Measurements from ENCODE around the gene ATP10A. TPM values are rescaled to one million over a fixed set of nuclear protein-coding genes. Genes with fewer than 3 reads are reported as not detected.

The ATP10A gene
- total RNA-seq, 4 donors from 2014 or later = 2.7 to 7.0 (median 3.4) TPM

DNA sequence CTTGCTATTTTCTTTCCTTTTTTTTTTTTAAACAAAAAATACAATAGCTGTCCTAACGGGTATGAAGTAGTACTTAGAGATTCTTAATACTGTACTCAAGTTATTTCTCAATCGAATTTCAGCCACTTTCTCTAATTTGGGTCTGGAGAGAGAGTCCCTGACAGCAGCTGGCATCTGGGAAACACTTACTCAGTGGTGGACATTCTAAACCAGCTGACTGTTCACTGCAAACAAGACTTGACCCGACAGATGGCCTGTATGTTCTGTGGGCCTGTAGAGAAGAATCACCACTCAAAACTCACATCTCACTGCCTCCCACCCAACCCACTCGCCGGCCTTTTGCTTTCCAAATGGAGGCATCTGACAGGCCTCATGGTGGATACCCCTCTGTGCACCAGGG, 199.6 kb downstream of the ATP10A start:
- no peak for DNase-seq
- TF ChIP-seq POLR2A (IDR thresholded peaks at IDR 0.05) = no peak
- TF ChIP-seq, protein P1, sequence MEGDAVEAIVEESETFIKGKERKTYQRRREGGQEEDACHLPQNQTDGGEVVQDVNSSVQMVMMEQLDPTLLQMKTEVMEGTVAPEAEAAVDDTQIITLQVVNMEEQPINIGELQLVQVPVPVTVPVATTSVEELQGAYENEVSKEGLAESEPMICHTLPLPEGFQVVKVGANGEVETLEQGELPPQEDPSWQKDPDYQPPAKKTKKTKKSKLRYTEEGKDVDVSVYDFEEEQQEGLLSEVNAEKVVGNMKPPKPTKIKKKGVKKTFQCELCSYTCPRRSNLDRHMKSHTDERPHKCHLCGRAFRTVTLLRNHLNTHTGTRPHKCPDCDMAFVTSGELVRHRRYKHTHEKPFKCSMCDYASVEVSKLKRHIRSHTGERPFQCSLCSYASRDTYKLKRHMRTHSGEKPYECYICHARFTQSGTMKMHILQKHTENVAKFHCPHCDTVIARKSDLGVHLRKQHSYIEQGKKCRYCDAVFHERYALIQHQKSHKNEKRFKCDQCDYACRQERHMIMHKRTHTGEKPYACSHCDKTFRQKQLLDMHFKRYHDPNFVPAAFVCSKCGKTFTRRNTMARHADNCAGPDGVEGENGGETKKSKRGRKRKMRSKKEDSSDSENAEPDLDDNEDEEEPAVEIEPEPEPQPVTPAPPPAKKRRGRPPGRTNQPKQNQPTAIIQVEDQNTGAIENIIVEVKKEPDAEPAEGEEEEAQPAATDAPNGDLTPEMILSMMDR (IDR thresholded peaks at IDR 0.05) = no peak
- Histone ChIP-seq H3K4me3 (replicated peaks in 1 of 3) (no peak overlapping the region), H3K4me1 (no peaks in the 10 kb centered on the region), H3K9me3 (no peaks in the 10 kb centered on the region), H3K36me3 (no peaks in the 10 kb centered on the region), H3K27me3 (no peaks in the 10 kb centered on the region), H3K27ac (no peak overlapping the region)
- intact Hi-C loops (cut with DNase I) = no loop called here
- WGBS, 2 donors = 63 to 68% methylated on average over 5 of the region's 5 CpGs

DNA sequence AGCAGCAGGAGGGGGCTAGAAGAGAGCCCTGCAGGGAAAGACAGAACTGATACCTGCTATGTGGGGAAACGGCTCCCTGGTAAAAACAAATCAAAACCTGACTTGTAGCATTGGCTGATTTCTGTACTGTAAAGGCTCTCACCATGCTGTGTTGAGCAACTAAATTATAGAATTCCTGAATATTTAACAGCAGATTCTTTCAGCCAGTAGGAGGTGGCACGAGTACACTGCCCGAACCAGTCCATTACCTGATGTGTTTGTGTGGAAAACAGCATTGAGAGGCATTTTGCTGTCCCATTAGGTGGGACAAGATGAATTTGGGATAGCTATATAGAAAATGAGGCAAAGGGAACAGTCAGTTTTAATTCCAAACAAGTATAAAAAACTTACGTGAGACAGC, 201.2 kb downstream of the ATP10A start:
- no peak for DNase-seq
- no peak for TF ChIP-seq POLR2A (IDR thresholded peaks at IDR 0.05)
- TF ChIP-seq, protein P1 (IDR thresholded peaks at IDR 0.05) = no peak
- Histone ChIP-seq H3K27ac (no peak overlapping the region), H3K4me3 (replicated peaks in 1 of 3) (no peak overlapping the region), H3K4me1 (no peaks in the 10 kb centered on the region), H3K27me3 (no peaks in the 10 kb centered on the region), H3K9me3 (no peaks in the 10 kb centered on the region), H3K36me3 (no peaks in the 10 kb centered on the region)
- intact Hi-C loops (cut with DNase I) = no loop called here
- 54 to 72% methylated on average over 4 of the region's 4 CpGs for WGBS, 2 donors

DNA sequence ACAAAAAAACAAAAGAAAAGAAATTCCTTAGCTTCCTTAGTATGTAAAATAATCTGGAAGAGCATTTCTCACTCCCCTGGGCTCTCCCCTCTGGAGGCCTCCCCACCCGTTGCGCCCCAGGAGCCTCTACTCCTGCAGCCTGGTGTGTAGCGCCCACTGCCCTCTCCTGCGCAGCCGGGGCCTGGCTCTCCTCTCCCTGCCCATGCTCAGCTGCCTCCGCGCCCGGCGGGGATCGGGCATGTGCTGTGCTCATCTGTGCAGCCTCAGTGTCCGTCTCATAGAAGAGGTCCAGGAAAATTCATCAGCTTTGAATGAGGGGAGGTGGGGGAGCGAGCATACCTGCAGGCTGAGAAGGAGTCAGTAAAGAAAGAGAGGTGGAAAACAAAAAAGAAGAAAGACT, 203.9 kb downstream of the ATP10A start:
- 93 to 95% methylated on average over 12 of the region's 12 CpGs for WGBS, 2 donors
- intact Hi-C loops (cut with DNase I) = no loop called here

DNA sequence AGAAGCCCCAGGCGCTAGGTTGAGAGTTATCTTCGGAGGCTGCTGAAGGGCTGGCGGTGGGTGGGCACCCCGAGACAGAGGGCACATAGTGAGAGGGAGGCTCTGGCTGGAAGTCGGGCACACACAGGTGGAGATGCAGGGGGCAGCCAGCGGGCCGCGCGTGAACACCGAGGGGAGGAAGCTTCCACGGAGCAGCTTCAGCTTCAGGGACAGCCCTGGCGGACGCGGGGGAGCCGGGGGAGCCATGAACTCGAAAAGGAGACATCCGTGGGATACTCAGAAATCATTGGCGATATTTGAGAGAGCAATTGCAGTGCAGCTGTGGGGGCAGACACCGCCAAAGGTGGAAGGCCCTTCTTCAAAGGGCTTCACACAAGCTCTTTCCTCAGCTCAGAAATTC, 204.6 kb downstream of the ATP10A start:
- Histone ChIP-seq H3K9me3 (no peaks in the 10 kb centered on the region), H3K4me3 (replicated peaks in 1 of 3) (no peak overlapping the region), H3K27me3 (no peaks in the 10 kb centered on the region), H3K27ac (no peak overlapping the region), H3K4me1 (no peaks in the 10 kb centered on the region), H3K36me3 (no peaks in the 10 kb centered on the region)
- no peak for DNase-seq
- intact Hi-C loops (cut with DNase I) = no loop called here
- WGBS, 2 donors = 94 to 96% methylated on average over 19 of the region's 19 CpGs
- no peak for TF ChIP-seq POLR2A (IDR thresholded peaks at IDR 0.05)
- TF ChIP-seq, protein P1 (IDR thresholded peaks at IDR 0.05) = no peak

More for the DNA sequence above, 203.9 kb downstream of the ATP10A start:
- Histone ChIP-seq H3K36me3 (no peaks in the 10 kb centered on the region), H3K27me3 (no peaks in the 10 kb centered on the region), H3K27ac (no peak overlapping the region), H3K4me1 (no peaks in the 10 kb centered on the region), H3K9me3 (no peaks in the 10 kb centered on the region), H3K4me3 (replicated peaks in 1 of 3) (no peak overlapping the region)
- no peak for DNase-seq
- TF ChIP-seq, protein P1 (IDR thresholded peaks at IDR 0.05) = no peak
- TF ChIP-seq POLR2A (IDR thresholded peaks at IDR 0.05) = no peak

DNA sequence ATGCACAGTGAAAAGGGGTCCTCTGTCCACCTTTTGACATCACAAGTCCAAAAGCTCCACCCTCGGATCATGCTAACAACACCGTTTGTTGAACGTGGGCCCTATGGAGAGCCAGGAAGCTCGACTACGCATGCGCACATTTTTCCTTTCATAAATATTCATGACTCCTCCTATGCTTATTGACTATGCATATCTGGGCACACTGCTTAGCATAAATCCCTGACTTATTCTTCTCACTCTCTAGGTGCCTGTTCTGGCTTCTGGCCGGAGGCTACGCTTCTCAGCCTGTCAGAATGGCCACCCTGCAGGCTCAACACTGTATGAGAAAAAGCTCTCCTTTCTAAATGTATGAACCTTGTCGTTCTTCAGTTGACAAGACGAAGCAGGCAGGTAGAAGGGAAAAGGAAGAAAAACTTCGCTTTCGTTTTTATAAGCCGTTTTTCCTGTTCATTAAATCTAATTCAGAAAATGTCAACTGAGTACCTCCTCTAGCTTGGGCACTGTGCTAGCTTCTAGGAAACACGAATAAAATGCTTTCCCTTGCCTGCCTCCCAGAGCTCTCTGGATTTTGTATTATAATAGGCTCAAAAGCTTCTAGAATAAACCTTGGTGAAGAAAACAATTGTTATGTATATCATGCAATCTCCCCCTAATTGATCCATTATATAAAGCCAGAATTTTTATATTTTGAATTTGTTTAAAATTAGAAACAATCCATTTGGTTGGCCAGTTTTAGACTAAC, 207.7 kb downstream of the ATP10A start:
- no peak for DNase-seq
- H3K27me3 ChIP-seq = no peaks in the 10 kb centered on the region
- H3K4me1 ChIP-seq = no peaks in the 10 kb centered on the region
- no peak overlapping the region for H3K27ac ChIP-seq
- H3K9me3 ChIP-seq = no peaks in the 10 kb centered on the region
- H3K36me3 ChIP-seq = no peaks in the 10 kb centered on the region
- intact Hi-C loops (cut with DNase I) = no loop called here
- TF ChIP-seq, protein P1 (IDR thresholded peaks at IDR 0.05) = no peak
- no peak for TF ChIP-seq POLR2A (IDR thresholded peaks at IDR 0.05)
- 82 to 83% methylated on average over 14 of the region's 14 CpGs for WGBS, 2 donors
- H3K4me3 ChIP-seq (replicated peaks in 1 of 3) = no peak overlapping the region
